GM12878 (cell line): ENCODE results near the gene FAM118A. TPM values are rescaled to one million over a fixed set of nuclear protein-coding genes. Genes with fewer than 3 reads are reported as not detected.

Source experiments
- ATAC-seq: fragments of 200-7000 bp; cut with Tn5 transposase; 3 replicates; pipeline ENCODE4 v1.9.1; 2020; ENCODE audit warnings: mild to moderate bottlenecking, moderate library complexity
- BruUV-seq: library from RNA; stranded (reverse); fragments of 400-500 nt; replicated peaks from 2 replicates; lab custom pipeline; 2021; lab: Mats Ljungman, UMichigan
- CTCF ChIA-PET: fragments of 300-600 bp; sonication (Branson Sonifier 250); formaldehyde crosslinking; extraction: SDS; loops from one replicate; lab custom pipeline; 2021; ENCODE audit warnings: inconsistent platforms; lab: Yijun Ruan, JAX
- POLR2A ChIA-PET: fragments of 350-600 bp; formaldehyde crosslinking; extraction: SDS; loops from one replicate; lab custom pipeline; 2021; ENCODE audit warnings: inconsistent platforms; lab: Charles Lee
- RAD21 ChIA-PET: fragments of 300-600 bp; sonication (Branson Sonifier 250); formaldehyde crosslinking; loops from one replicate; lab custom pipeline; 2023; ENCODE audit warnings: antibody characterized with exemption; ENCODE audit not compliant: unreplicated experiment; lab: Charles Lee
- SMC1A ChIA-PET: fragments of 300-600 bp; sonication (Branson Sonifier 250); formaldehyde crosslinking; loops from one replicate; lab custom pipeline; 2023; ENCODE audit not compliant: unreplicated experiment, uncharacterized antibody; lab: Charles Lee
- DNase-seq: peaks from one replicate; pipeline ENCODE4 v3.0.0-alpha.2; 2011; ENCODE audit warnings: low read depth, low spot score
- FAIRE-seq: peaks from 3 replicates; lab custom pipeline; 2011; peaks lifted over from hg19 to GRCh38; lab: Jason Lieb, UNC
- H2AFZ ChIP-seq: 2 replicates; pipeline ENCODE4 v1.6.0; 2011; ENCODE audit warnings: low read depth, low read length, control low read depth; ENCODE audit not compliant: control insufficient read depth
- H3K27ac ChIP-seq: 2 replicates; pipeline ENCODE4 v1.5.1; 2011; ENCODE audit warnings: control low read depth; ENCODE audit not compliant: control insufficient read depth, insufficient read depth
- H3K27me3 ChIP-seq, 2 experiments: replicated peaks in 1 of 2; 2 replicates each; pipeline versions ENCODE4 v1.6.0 to v1.6.1; 2011; ENCODE audit warnings: low read length in 1 of 2; ENCODE audit not compliant: control insufficient read depth in 2 of 2, insufficient read depth in 2 of 2
- H3K36me3 ChIP-seq, 2 experiments: 2 replicates each; pipeline ENCODE4 v1.5.1; 2011; ENCODE audit warnings: low read length in 1 of 2; ENCODE audit not compliant: control insufficient read depth in 2 of 2, insufficient read depth in 2 of 2
- H3K4me1 ChIP-seq: 2 replicates; pipeline ENCODE4 v1.6.1; 2011; ENCODE audit warnings: mild to moderate bottlenecking, low read length, moderate library complexity, mixed read lengths; ENCODE audit not compliant: control insufficient read depth, insufficient read depth
- H3K4me2 ChIP-seq: 2 replicates; pipeline ENCODE4 v1.6.0; 2011; ENCODE audit warnings: control low read depth; ENCODE audit not compliant: control insufficient read depth, insufficient read depth
- H3K4me3 ChIP-seq: fragments of 200-600 bp; sonication (generic); 2 replicates; pipeline ENCODE4 v1.5.1; 2016
- H3K79me2 ChIP-seq: 2 replicates; pipeline ENCODE4 v1.6.0; 2011; ENCODE audit warnings: low read length; ENCODE audit not compliant: control insufficient read depth, insufficient read depth
- H3K9ac ChIP-seq: 2 replicates; pipeline ENCODE4 v1.8.0; 2011; ENCODE audit warnings: low read length, control low read depth, mixed read lengths; ENCODE audit not compliant: control insufficient read depth, insufficient read depth
- H3K9me3 ChIP-seq: replicated peaks from 3 replicates; pipeline ENCODE4 v1.5.1; 2011; ENCODE audit warnings: mild to moderate bottlenecking, low read length; ENCODE audit not compliant: control insufficient read depth, insufficient read depth
- H4K20me1 ChIP-seq: 2 replicates; pipeline ENCODE4 v1.6.0; 2011; ENCODE audit not compliant: control insufficient read depth, insufficient read depth
- HDAC2 ChIP-seq: fragments of 200-600 bp; sonication (generic); IDR thresholded peaks from 2 replicates; pipeline ENCODE4 v1.6.1; 2017
- KLF5 ChIP-seq: fragments of 450-650 bp; IDR thresholded peaks from 2 replicates; pipeline ENCODE4 v1.6.1; 2014; ENCODE audit warnings: mild to moderate bottlenecking; ENCODE audit not compliant: partially characterized antibody
- MEF2A ChIP-seq: IDR thresholded peaks from 2 replicates; pipeline ENCODE4 v1.6.1; 2011; ENCODE audit warnings: low read depth, mild to moderate bottlenecking, low read length, moderate library complexity; ENCODE audit not compliant: insufficient read depth
- MTA3 ChIP-seq: IDR thresholded peaks from 2 replicates; pipeline ENCODE4 v1.6.1; 2012; ENCODE audit warnings: low read length, inconsistent platforms, borderline replicate concordance
- NFIC ChIP-seq: IDR thresholded peaks from 2 replicates; pipeline ENCODE4 v1.6.1; 2012; ENCODE audit warnings: low read depth, mild to moderate bottlenecking, inconsistent platforms, low read length, moderate library complexity
- NR2C2 ChIP-seq: IDR thresholded peaks from 2 replicates; pipeline ENCODE4 v1.6.1; 2011; ENCODE audit warnings: borderline replicate concordance, low read depth; ENCODE audit not compliant: control insufficient read depth, insufficient read length
- NR2F1 ChIP-seq: fragments of 450-650 bp; conservative IDR thresholded peaks from 2 replicates; pipeline ENCODE4 v1.6.1; 2017; ENCODE audit warnings: mild to moderate bottlenecking
- POLR2AphosphoS5 ChIP-seq: IDR thresholded peaks from 2 replicates; pipeline ENCODE4 v1.6.1; 2011; ENCODE audit warnings: mild to moderate bottlenecking, low read length, inconsistent platforms
- RB1 ChIP-seq: fragments of 450-650 bp; formaldehyde crosslinking; IDR thresholded peaks from 2 replicates; pipeline ENCODE4 v1.6.1; 2017; ENCODE audit warnings: mild to moderate bottlenecking, borderline replicate concordance
- SP1 ChIP-seq: IDR thresholded peaks from one replicate; pipeline ENCODE4 v1.6.1; 2011; ENCODE audit warnings: low read depth, low read length
- STAT3 ChIP-seq: IDR thresholded peaks from 2 replicates; pipeline ENCODE4 v1.6.1; 2011; ENCODE audit warnings: low read depth, low read length, improper control_type of control experiment
- TAF1 ChIP-seq: IDR thresholded peaks from 2 replicates; pipeline ENCODE4 v1.6.1; 2011; ENCODE audit warnings: mild to moderate bottlenecking, low read depth, low read length, borderline replicate concordance
- ZNF24 ChIP-seq: fragments of 450-650 bp; IDR thresholded peaks from 2 replicates; pipeline ENCODE4 v1.6.1; 2017; ENCODE audit warnings: antibody characterized with exemption, mild to moderate bottlenecking
- ZSCAN29 ChIP-seq: fragments of 450-650 bp; IDR thresholded peaks from 2 replicates; pipeline ENCODE4 v1.6.1; 2017; ENCODE audit warnings: mild to moderate bottlenecking, moderate library complexity
- WGBS: methylation state at CpG from one replicate; pipeline ENCODE4 v1.1.6; 2016; ENCODE audit warnings: low lambda C conversion rate; ENCODE audit not compliant: insufficient replicate concordance, insufficient coverage; ENCODE audit errors: missing lambda C conversion rate; 5-methylcytosine and 5-hydroxymethylcytosine counted together
- in situ Hi-C: fragments of 300-500 bp; cut with MboI; formaldehyde crosslinking; loops from 9 replicates; pipeline ENCODE4 v1.14.3; 2018; ENCODE audit warnings: mixed read lengths
- intact Hi-C: fragments of 100-400 bp; cut with micrococcal nuclease; formaldehyde crosslinking; loops from one replicate; pipeline ENCODE4 v1.14.2; 2022; ENCODE audit not compliant: unreplicated experiment
- polyA plus RNA-seq, 11 experiments: library from polyadenylated mRNA; depleted of rRNA in 4 of 11; unstranded in 6 of 11; stranded (reverse) in 5 of 11; fragments of >200 nt; fragmentation: Nextera tagmentation in 4 of 11; fragmentation: Illumina TruSeq in 1 of 11; extraction: Ambion mirVana in 4 of 11; extraction: Trizol in 1 of 11; gene quantifications; 1 replicate in 1 of 11; 2 replicates in 10 of 11; pipeline versions ENCODE4 v1.2.1 to v1.2.3, GENCODE V29; 2011 to 2016; ENCODE audit warnings: inconsistent platforms in 2 of 11, missing spikeins in 2 of 11, low read depth in 1 of 11
- total RNA-seq, 4 experiments: library from RNA; depleted of rRNA in 3 of 4; stranded (reverse); fragments of >200 nt in 3 of 4; fragmentation: Illumina TruSeq in 1 of 4; extraction: Trizol in 1 of 4; gene quantifications; 2 replicates each; pipeline versions ENCODE4 v1.2.1 to v1.2.3, GENCODE V29; 2013 to 2021
- TF ChIP-seq, protein P1 (sequence below): fragments of 450-650 bp; IDR thresholded peaks from 2 replicates; pipeline ENCODE4 v1.6.1; 2016; ENCODE audit warnings: mild to moderate bottlenecking
- TF ChIP-seq, protein P2 (sequence below): fragments of 150-350 bp; IDR thresholded peaks from 2 replicates; pipeline ENCODE4 v1.6.1; 2016; ENCODE audit warnings: low read depth, low read length
- TF ChIP-seq, protein P3 (sequence below): IDR thresholded peaks from 2 replicates; pipeline ENCODE4 v1.6.1; 2011; ENCODE audit warnings: low read depth, mild to moderate bottlenecking, low read length, moderate library complexity, borderline replicate concordance; ENCODE audit errors: extremely low read depth
- TF ChIP-seq, protein P4 (sequence below): fragments of 450-650 bp; IDR thresholded peaks from 2 replicates; pipeline ENCODE4 v1.6.1; 2014; ENCODE audit warnings: mild to moderate bottlenecking

The FAM118A gene
- total and polyA plus RNA-seq, 10 of the 15 experiments (the other 5 are each of a cell fraction or from before 2014, with no cell fraction given) = 17.4 to 332 (median 56.6) TPM

DNA sequence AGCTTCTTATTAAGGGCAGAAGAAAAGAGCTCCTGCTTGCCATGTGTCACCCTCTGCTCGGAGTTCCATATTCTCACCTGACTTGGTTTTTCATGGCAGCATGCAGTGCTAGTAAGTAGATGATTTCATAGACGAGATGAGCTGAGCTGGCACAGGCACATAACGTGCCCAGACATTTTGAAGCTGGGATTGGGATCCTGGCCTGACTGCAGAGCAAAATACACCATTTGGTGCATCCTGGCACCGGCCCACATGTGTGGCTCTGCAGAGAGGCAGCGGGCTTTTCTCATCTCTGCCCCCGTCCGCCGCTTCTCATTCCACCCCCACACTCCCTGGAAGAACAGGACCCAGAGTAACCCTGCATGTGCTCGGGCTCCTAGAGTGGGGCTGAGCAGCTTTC lies 24.8 kb downstream of the FAM118A start:
- peaks cover 11 to 16% of the 10 kb centered on the region in 2 experiments; a peak in 3 of 4 replicates for H3K36me3 ChIP-seq
- FAIRE-seq (no peak), DNase-seq (no peak), ATAC-seq (no peak)
- no peaks in the 10 kb centered on the region for H3K9me3 ChIP-seq
- no peaks in the 10 kb centered on the region for H3K4me1 ChIP-seq
- WGBS = 86% methylated on average over 9 of the region's 9 CpGs
- in situ Hi-C loops = no loop called here
- ChIA-PET CTCF (interaction anchor here (1.1 kb wide), 1 partner anchor 19 kb away, joined by 3 read pairs; no protein-coding TSS in a partner anchor), SMC1A (interaction anchor here (0.6 to 1.3 kb wide), 2 partner anchors 40 to 63 kb away, joined by 3 read pairs; no protein-coding TSS in a partner anchor), RAD21 (no interaction called here), POLR2A (interaction anchor here (0.6 kb wide), 1 partner anchor 127 kb away, joined by 4 read pairs; no protein-coding TSS in a partner anchor)
- intact Hi-C loops = no loop called here
- H3K9ac ChIP-seq = no peak overlapping the region
- H2AFZ ChIP-seq = no peak overlapping the region
- H3K4me3 ChIP-seq = no peak overlapping the region
- no peaks in the 10 kb centered on the region for H3K79me2 ChIP-seq
- no peak overlapping the region for H3K4me2 ChIP-seq
- H3K27me3 ChIP-seq = no peaks in the 10 kb centered on the region
- no peaks in the 10 kb centered on the region for H4K20me1 ChIP-seq
- no peak overlapping the region for H3K27ac ChIP-seq
- no TSS peak for BruUV-seq
- no peak for TF ChIP-seq NR2C2
- no peak for TF ChIP-seq KLF5
- TF ChIP-seq NR2F1 = no peak
- TF ChIP-seq ZSCAN29 = no peak
- TF ChIP-seq HDAC2 = no peak
- no peak for TF ChIP-seq MTA3
- TF ChIP-seq, protein P1, sequence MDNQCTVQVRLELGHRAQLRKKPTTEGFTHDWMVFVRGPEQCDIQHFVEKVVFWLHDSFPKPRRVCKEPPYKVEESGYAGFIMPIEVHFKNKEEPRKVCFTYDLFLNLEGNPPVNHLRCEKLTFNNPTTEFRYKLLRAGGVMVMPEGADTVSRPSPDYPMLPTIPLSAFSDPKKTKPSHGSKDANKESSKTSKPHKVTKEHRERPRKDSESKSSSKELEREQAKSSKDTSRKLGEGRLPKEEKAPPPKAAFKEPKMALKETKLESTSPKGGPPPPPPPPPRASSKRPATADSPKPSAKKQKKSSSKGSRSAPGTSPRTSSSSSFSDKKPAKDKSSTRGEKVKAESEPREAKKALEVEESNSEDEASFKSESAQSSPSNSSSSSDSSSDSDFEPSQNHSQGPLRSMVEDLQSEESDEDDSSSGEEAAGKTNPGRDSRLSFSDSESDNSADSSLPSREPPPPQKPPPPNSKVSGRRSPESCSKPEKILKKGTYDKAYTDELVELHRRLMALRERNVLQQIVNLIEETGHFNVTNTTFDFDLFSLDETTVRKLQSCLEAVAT = no peak
- TF ChIP-seq, protein P2, sequence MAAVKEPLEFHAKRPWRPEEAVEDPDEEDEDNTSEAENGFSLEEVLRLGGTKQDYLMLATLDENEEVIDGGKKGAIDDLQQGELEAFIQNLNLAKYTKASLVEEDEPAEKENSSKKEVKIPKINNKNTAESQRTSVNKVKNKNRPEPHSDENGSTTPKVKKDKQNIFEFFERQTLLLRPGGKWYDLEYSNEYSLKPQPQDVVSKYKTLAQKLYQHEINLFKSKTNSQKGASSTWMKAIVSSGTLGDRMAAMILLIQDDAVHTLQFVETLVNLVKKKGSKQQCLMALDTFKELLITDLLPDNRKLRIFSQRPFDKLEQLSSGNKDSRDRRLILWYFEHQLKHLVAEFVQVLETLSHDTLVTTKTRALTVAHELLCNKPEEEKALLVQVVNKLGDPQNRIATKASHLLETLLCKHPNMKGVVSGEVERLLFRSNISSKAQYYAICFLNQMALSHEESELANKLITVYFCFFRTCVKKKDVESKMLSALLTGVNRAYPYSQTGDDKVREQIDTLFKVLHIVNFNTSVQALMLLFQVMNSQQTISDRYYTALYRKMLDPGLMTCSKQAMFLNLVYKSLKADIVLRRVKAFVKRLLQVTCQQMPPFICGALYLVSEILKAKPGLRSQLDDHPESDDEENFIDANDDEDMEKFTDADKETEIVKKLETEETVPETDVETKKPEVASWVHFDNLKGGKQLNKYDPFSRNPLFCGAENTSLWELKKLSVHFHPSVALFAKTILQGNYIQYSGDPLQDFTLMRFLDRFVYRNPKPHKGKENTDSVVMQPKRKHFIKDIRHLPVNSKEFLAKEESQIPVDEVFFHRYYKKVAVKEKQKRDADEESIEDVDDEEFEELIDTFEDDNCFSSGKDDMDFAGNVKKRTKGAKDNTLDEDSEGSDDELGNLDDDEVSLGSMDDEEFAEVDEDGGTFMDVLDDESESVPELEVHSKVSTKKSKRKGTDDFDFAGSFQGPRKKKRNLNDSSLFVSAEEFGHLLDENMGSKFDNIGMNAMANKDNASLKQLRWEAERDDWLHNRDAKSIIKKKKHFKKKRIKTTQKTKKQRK = no peak
- TF ChIP-seq ZNF24 = no peak
- no peak for TF ChIP-seq SP1
- TF ChIP-seq, protein P3, sequence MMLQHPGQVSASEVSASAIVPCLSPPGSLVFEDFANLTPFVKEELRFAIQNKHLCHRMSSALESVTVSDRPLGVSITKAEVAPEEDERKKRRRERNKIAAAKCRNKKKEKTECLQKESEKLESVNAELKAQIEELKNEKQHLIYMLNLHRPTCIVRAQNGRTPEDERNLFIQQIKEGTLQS = no peak
- TF ChIP-seq, protein P4, sequence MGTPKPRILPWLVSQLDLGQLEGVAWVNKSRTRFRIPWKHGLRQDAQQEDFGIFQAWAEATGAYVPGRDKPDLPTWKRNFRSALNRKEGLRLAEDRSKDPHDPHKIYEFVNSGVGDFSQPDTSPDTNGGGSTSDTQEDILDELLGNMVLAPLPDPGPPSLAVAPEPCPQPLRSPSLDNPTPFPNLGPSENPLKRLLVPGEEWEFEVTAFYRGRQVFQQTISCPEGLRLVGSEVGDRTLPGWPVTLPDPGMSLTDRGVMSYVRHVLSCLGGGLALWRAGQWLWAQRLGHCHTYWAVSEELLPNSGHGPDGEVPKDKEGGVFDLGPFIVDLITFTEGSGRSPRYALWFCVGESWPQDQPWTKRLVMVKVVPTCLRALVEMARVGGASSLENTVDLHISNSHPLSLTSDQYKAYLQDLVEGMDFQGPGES = no peak
- TF ChIP-seq POLR2AphosphoS5 = no peak
- no peak for TF ChIP-seq TAF1
- no peak for TF ChIP-seq RB1
- TF ChIP-seq MEF2A = no peak
- TF ChIP-seq STAT3 = no peak
- TF ChIP-seq NFIC = no peak
